Measurements from ENCODE around the gene ADGRG2. TPM values are rescaled to one million over a fixed set of nuclear protein-coding genes. Genes with fewer than 3 reads are reported as not detected.
"Not testable (repeated sequence)": the region's sequence is repeated elsewhere in the genome, so short reads cannot be mapped to it uniquely, and the experiment has no call there.

The ADGRG2 gene
- total and polyA plus RNA-seq, 9 donors, result 2.5 to 31.8 (median 9.4) TPM

DNA sequence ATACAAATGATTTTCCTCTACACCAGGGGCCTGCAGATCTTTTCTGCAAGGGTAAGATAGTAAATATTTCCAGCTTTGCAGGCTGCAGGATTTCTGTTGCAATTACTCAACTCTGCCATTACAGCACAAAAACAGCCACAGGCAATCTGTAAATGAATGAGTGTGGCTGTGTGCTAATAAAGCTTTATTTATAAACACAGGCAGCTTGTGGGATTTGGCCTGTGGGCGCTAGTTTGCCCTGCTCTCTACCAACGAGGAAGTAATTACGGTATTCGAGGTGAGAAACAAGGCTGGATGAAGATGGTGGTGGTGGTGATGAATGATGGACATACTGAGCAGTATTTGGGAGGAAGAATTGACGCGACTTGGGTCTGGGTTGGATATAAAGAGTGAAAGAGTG, 30.7 kb downstream of the ADGRG2 start:
- Histone ChIP-seq H3K9me3 (replicated peaks; ENCODE audit: control insufficient read depth, low read depth, low read length) (peaks cover 4% of the 10 kb centered on the region), H3K4me1 (ENCODE audit: control insufficient read depth, insufficient read depth, low read length) (no peaks in the 10 kb centered on the region), H3K27ac (ENCODE audit: low read length) (no peak overlapping the region), H3K27me3 (ENCODE audit: control insufficient read depth, insufficient read depth, low read length) (peaks cover 5% of the 10 kb centered on the region), H3K4me3 (ENCODE audit: low read length) (no peak overlapping the region), H3K36me3 (ENCODE audit: control insufficient read depth, insufficient read depth, low read length) (no peaks in the 10 kb centered on the region)
- 90% methylated on average over 6 of the region's 6 CpGs for WGBS (ENCODE audit: insufficient coverage)
- DNase-seq, result no peak

DNA sequence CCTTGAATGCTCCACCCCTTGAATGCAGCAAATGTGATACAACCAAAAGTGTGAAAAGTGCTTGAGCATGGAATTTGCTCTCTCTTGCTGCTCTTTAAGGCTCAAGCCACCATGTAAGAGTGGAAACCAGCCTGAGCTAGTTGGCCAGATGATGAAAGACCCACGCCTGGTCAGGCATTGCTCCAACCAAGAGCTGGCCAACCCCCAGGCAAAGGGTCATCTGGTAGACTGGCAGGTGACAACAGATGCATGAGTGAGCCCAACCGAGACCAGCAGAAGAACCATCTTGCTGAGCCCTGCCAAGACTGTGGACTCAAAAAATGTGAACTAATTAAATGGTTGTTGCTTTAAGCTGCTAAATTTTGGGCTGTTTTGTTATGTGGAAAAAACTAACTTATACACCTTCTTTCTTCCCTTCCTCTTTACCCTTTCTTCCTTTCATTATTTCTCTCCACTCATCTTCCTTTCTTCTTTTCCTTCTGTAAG, 32.7 kb downstream of the ADGRG2 start:
- WGBS (ENCODE audit: insufficient coverage), result 86% methylated on average over 1 of the region's 2 CpGs
- peaks cover 5% of the 10 kb centered on the region for H3K27me3 ChIP-seq (ENCODE audit: control insufficient read depth, insufficient read depth, low read length)
- no peak for DNase-seq
- no peak overlapping the region for H3K27ac ChIP-seq (ENCODE audit: low read length)
- no peak overlapping the region for H3K4me3 ChIP-seq (ENCODE audit: low read length)
- H3K36me3 ChIP-seq (ENCODE audit: control insufficient read depth, insufficient read depth, low read length), result no peaks in the 10 kb centered on the region
- H3K4me1 ChIP-seq (ENCODE audit: control insufficient read depth, insufficient read depth, low read length), result no peaks in the 10 kb centered on the region
- peaks cover 4% of the 10 kb centered on the region for H3K9me3 ChIP-seq (replicated peaks; ENCODE audit: control insufficient read depth, low read depth, low read length)

DNA sequence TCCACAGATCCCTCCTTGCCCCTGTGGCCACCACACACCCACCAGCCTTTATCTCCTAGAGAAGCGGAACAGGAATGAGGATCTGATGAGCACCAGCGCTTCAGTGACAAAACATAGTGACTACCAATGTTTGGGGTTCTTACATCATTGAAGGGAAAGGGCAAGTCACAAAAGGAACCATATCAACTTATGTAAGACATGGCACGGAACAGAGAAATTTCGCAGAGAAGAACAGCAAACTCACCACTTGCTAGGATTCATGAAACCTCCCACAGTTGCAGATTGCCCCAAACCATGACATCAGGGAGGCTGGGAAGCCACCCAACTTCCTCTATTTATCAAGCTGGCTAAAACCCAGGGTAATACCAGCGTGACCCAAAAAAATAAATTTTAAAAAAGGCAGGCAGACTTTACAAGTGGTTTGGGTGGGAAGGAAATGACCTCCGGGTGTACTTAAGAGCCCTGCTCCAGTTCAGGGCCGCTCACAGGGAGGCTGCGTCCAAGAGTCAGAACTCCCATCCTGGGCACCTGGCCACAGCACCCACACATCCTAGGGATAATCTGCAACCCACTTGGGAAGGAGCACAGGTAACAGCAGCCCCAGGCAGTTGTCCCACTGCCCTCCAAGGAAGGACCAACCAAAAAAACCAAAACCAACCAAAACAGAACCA, 36.0 kb downstream of the ADGRG2 start:
- WGBS (ENCODE audit: insufficient coverage), result 89% methylated on average over 3 of the region's 8 CpGs
- H3K4me1 ChIP-seq (ENCODE audit: control insufficient read depth, insufficient read depth, low read length), result no peaks in the 10 kb centered on the region
- DNase-seq, result no peak
- H3K4me3 ChIP-seq (ENCODE audit: low read length), result no peak overlapping the region
- H3K36me3 ChIP-seq (ENCODE audit: control insufficient read depth, insufficient read depth, low read length), result no peaks in the 10 kb centered on the region
- peaks cover 5% of the 10 kb centered on the region for H3K27me3 ChIP-seq (ENCODE audit: control insufficient read depth, insufficient read depth, low read length)
- peaks cover 4% of the 10 kb centered on the region for H3K9me3 ChIP-seq (replicated peaks; ENCODE audit: control insufficient read depth, low read depth, low read length)
- H3K27ac ChIP-seq (ENCODE audit: low read length), result no peak overlapping the region

DNA sequence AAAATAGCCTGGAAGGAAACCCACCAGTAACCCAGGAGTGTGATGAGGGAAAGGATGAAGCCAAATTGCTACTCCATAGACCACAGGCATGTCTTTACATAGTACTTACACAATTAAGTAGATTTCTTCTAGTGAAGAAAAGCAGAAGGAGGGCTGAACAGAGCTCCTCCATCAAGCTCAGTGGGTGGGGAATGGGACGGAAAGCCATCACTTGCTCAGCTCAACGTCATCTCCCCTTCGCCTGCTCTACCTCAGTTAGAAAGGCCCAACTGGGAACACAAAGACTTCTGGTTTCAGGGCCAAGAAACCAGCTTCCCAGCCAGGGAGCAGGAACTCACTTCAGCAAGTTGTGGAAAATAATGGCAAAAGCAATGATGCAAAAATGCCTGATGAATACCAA, 36.6 kb downstream of the ADGRG2 start:
- Histone ChIP-seq H3K4me1 (ENCODE audit: control insufficient read depth, insufficient read depth, low read length) (no peaks in the 10 kb centered on the region), H3K27me3 (ENCODE audit: control insufficient read depth, insufficient read depth, low read length) (peaks cover 7% of the 10 kb centered on the region), H3K36me3 (ENCODE audit: control insufficient read depth, insufficient read depth, low read length) (no peaks in the 10 kb centered on the region), H3K4me3 (ENCODE audit: low read length) (no peak overlapping the region), H3K9me3 (replicated peaks; ENCODE audit: control insufficient read depth, low read depth, low read length) (peaks cover 4% of the 10 kb centered on the region), H3K27ac (ENCODE audit: low read length) (no peak overlapping the region)
- no CpG with 5 or more reads among the region's 3 CpGs for WGBS (ENCODE audit: insufficient coverage)
- DNase-seq, result no peak

DNA sequence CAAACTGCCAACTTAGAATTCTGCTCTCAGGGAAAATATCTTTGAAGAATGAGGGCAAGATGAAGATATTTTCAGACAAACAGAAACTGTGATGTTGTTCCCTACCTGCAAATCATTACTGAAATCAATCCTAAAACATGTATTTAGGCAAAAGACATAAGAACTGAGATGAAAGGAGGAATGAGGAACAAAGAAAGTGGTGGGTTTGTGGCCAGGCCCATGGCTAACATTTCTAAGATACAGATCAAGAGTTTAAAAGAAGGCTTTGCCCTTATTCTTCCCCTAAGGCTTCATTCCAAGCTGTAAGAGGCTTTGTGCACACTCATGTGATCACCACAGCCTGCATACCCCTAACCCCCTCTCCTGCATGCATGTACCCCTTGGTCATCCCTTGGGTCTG, 46.5 kb downstream of the ADGRG2 start:
- H3K36me3 ChIP-seq (ENCODE audit: control insufficient read depth, insufficient read depth, low read length), result no peaks in the 10 kb centered on the region

DNA sequence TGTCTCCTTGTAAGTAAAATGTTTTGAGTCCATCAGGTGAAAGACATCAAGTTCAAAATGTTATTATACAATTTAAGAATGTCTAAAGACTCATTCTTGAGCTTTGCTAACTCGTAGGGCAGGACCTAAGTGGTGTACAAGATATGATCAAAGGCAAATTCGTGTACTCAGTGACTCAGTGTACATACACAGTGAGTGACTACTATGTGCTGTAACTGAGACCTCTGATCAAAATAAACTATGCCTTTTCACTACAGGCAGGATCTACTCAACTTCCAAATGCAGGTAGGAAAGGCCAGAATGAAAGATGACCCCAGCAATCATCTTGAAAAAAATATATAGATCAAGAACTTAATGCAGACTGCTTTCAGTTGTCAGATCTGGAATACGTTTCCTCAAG, 49.9 kb downstream of the ADGRG2 start:
- H3K36me3 ChIP-seq (ENCODE audit: control insufficient read depth, insufficient read depth, low read length), result no peaks in the 10 kb centered on the region
- no peak for DNase-seq
- WGBS (ENCODE audit: insufficient coverage), result no CpG with 5 or more reads among the region's 3 CpGs
- no peak overlapping the region for H3K27ac ChIP-seq (ENCODE audit: low read length)
- no peak overlapping the region for H3K4me3 ChIP-seq (ENCODE audit: low read length)
- no peaks in the 10 kb centered on the region for H3K4me1 ChIP-seq (ENCODE audit: control insufficient read depth, insufficient read depth, low read length)
- H3K9me3 ChIP-seq (replicated peaks; ENCODE audit: control insufficient read depth, low read depth, low read length), result no peaks in the 10 kb centered on the region
- peaks cover 4% of the 10 kb centered on the region for H3K27me3 ChIP-seq (ENCODE audit: control insufficient read depth, insufficient read depth, low read length)

More for the DNA sequence above, 46.5 kb downstream of the ADGRG2 start:
- Histone ChIP-seq H3K4me3 (ENCODE audit: low read length) (no peak overlapping the region), H3K27me3 (ENCODE audit: control insufficient read depth, insufficient read depth, low read length) (peaks cover 7% of the 10 kb centered on the region), H3K9me3 (replicated peaks; ENCODE audit: control insufficient read depth, low read depth, low read length) (no peaks in the 10 kb centered on the region), H3K27ac (ENCODE audit: low read length) (no peak overlapping the region), H3K4me1 (ENCODE audit: control insufficient read depth, insufficient read depth, low read length) (no peaks in the 10 kb centered on the region)
- DNase-seq, result no peak

DNA sequence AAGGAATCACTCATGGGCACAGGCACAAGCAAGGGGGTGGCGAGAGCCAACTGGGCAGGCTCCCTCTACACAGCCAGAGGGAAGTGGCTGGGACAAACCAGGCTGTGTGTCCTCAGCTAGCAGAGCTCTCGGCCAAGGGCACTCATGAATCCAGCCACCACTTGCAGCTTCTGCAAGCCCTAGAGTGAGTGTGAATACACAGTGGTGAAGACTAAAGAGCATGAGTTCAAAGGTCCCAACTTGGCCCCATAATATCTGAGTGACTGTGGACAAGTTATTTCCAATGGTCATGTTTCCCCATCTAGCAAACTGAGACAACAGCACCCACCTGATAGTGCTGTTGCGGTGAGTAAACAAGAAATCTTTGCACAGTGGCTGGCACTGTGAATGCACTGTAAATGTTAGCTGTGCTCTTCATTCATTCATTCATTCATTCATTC, 51.7 kb downstream of the ADGRG2 start:
- Histone ChIP-seq H3K27ac (ENCODE audit: low read length) (no peak overlapping the region), H3K27me3 (ENCODE audit: control insufficient read depth, insufficient read depth, low read length) (peaks cover under 1% of the 10 kb centered on the region), H3K4me1 (ENCODE audit: control insufficient read depth, insufficient read depth, low read length) (no peaks in the 10 kb centered on the region), H3K4me3 (ENCODE audit: low read length) (no peak overlapping the region), H3K9me3 (replicated peaks; ENCODE audit: control insufficient read depth, low read depth, low read length) (no peaks in the 10 kb centered on the region), H3K36me3 (ENCODE audit: control insufficient read depth, insufficient read depth, low read length) (no peaks in the 10 kb centered on the region)
- no peak for DNase-seq
- WGBS (ENCODE audit: insufficient coverage), result 73% methylated on average over 2 of the region's 3 CpGs

DNA sequence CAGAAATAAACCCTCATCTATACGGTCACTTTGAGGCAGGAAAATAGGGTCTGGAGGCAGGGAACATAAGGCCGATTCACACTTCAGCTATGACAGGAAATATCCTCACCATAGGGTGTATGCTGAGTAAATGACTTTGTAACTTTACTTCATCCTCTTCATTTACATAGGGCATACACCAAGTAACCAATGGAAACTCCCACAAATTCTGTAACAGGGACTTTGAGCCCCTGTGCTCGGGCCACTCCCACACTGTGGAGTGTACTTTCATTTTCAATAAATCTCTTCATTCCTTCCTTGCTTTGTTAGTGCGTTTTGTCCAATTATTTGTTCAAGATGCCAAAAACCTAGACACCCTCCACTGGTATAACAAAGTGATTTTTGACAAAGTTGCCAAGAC, 55.3 kb downstream of the ADGRG2 start:
- not testable (repeated sequence) for H3K27ac ChIP-seq (ENCODE audit: low read length); H3K4me3 ChIP-seq (ENCODE audit: low read length); DNase-seq; H3K9me3 ChIP-seq (replicated peaks; ENCODE audit: control insufficient read depth, low read depth, low read length); H3K27me3 ChIP-seq (ENCODE audit: control insufficient read depth, insufficient read depth, low read length); H3K4me1 ChIP-seq (ENCODE audit: control insufficient read depth, insufficient read depth, low read length); H3K36me3 ChIP-seq (ENCODE audit: control insufficient read depth, insufficient read depth, low read length)
- 100% methylated on average over 1 of the region's 4 CpGs for WGBS (ENCODE audit: insufficient coverage)

DNA sequence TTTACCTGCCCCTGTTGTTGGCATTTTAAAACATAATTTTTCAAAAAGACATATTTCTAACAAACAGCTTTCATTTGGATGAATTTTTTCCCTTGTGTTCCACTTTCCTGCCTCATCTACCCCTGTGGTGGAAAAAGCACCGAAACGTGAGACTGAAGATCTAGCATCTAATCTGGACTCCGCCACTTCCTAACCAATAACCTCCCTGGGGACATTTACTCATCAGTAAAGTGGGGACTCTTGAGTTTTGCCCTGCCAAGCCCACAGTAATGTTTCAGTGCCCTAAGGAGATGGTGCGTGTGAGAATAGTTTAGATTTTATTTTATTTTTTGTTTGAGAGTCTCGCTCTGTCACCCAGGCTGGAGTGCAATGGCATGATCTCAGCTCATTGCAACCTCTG, 56.7 kb downstream of the ADGRG2 start:
- no peak overlapping the region for H3K4me3 ChIP-seq (ENCODE audit: low read length)
- no peaks in the 10 kb centered on the region for H3K36me3 ChIP-seq (ENCODE audit: control insufficient read depth, insufficient read depth, low read length)
- peaks cover 11% of the 10 kb centered on the region for H3K27me3 ChIP-seq (ENCODE audit: control insufficient read depth, insufficient read depth, low read length)
- no CpG with 5 or more reads among the region's 5 CpGs for WGBS (ENCODE audit: insufficient coverage)
- no peak for DNase-seq
- no peaks in the 10 kb centered on the region for H3K9me3 ChIP-seq (replicated peaks; ENCODE audit: control insufficient read depth, low read depth, low read length)
- no peaks in the 10 kb centered on the region for H3K4me1 ChIP-seq (ENCODE audit: control insufficient read depth, insufficient read depth, low read length)
- no peak overlapping the region for H3K27ac ChIP-seq (ENCODE audit: low read length)

DNA sequence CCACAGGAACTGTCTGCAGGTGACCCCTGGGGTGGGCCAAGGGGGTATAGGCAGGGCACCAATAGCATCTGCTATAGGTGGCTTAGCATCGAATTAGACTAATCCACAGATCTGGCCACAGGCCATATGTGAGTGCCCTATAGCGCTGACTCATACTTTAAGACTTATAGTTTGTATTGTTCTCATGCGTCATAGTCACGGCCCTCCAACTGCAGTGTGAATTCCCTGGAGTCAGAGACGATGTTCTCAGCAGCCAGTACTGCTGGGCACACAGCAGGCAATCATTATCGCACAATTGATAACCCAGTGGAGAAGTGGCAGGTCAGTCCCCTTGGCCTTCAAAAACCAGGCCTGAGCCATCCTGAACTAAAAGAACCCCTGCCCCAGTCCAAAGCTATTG, 58.1 kb downstream of the ADGRG2 start:
- H3K36me3 ChIP-seq (ENCODE audit: control insufficient read depth, insufficient read depth, low read length), result no peaks in the 10 kb centered on the region
- peaks cover 11% of the 10 kb centered on the region for H3K27me3 ChIP-seq (ENCODE audit: control insufficient read depth, insufficient read depth, low read length)
- H3K4me3 ChIP-seq (ENCODE audit: low read length), result no peak overlapping the region
- no peaks in the 10 kb centered on the region for H3K9me3 ChIP-seq (replicated peaks; ENCODE audit: control insufficient read depth, low read depth, low read length)
- no peak for DNase-seq
- WGBS (ENCODE audit: insufficient coverage), result 82% methylated on average over 6 of the region's 6 CpGs
- no peaks in the 10 kb centered on the region for H3K4me1 ChIP-seq (ENCODE audit: control insufficient read depth, insufficient read depth, low read length)
- no peak overlapping the region for H3K27ac ChIP-seq (ENCODE audit: low read length)

DNA sequence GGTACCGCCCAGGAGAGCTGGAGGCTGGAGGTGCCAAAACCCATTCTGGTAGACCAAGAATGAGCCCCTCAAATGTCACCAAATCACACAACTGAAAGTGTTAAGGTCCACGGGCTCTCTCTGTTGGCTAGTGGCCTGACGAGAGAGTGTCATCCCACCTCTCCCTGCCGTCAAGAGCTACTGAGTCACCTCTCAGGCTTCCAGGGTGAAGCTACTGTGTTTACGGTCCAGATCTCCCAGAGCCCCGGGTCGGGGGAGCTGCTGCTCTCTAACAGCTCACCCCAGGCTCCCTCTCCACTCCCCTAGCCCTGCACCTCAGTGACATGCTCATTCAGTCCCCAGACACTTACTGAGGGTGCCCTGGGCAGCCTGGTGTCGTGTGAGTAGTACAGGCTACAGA, 59.2 kb downstream of the ADGRG2 start:
- no peak overlapping the region for H3K4me3 ChIP-seq (ENCODE audit: low read length)
- no peak for DNase-seq
- peaks cover 11% of the 10 kb centered on the region for H3K27me3 ChIP-seq (ENCODE audit: control insufficient read depth, insufficient read depth, low read length)
- WGBS (ENCODE audit: insufficient coverage), result 74% methylated on average over 7 of the region's 8 CpGs
- no peaks in the 10 kb centered on the region for H3K9me3 ChIP-seq (replicated peaks; ENCODE audit: control insufficient read depth, low read depth, low read length)
- no peak overlapping the region for H3K27ac ChIP-seq (ENCODE audit: low read length)
- no peaks in the 10 kb centered on the region for H3K36me3 ChIP-seq (ENCODE audit: control insufficient read depth, insufficient read depth, low read length)
- H3K4me1 ChIP-seq (ENCODE audit: control insufficient read depth, insufficient read depth, low read length), result no peaks in the 10 kb centered on the region
